Cardiac septum (tissue), 1 donor: ENCODE results near the gene ADGRA1. TPM values are rescaled to one million over a fixed set of nuclear protein-coding genes. Genes with fewer than 3 reads are reported as not detected.
"Not testable (repeated sequence)": the region's sequence is repeated elsewhere in the genome, so short reads cannot be mapped to it uniquely, and the experiment has no call there.

ENCODE experiments used
- DNase-seq: peaks from one replicate; pipeline ENCODE4 v3.0.0-alpha.2; 2020; ENCODE audit warnings: low spot score
- intact Hi-C: fragments of 100-400 bp; cut with DNase I; formaldehyde crosslinking; loops from one replicate; pipeline ENCODE4 v1.14.0; 2022
- total RNA-seq: library from RNA; stranded (reverse); fragmentation: NEBNext Ultra II Directional; extraction: Animal tissue kit (Norgen Biotek cat#: 25700); gene quantifications from one replicate; pipeline ENCODE4 v1.2.1, GENCODE V29; 2021
- donor health status: DM: no; HTN: no; CAD: no.

Gene ADGRA1
- total RNA-seq, 1 donor from 2014 or later: 0.19 TPM

DNA sequence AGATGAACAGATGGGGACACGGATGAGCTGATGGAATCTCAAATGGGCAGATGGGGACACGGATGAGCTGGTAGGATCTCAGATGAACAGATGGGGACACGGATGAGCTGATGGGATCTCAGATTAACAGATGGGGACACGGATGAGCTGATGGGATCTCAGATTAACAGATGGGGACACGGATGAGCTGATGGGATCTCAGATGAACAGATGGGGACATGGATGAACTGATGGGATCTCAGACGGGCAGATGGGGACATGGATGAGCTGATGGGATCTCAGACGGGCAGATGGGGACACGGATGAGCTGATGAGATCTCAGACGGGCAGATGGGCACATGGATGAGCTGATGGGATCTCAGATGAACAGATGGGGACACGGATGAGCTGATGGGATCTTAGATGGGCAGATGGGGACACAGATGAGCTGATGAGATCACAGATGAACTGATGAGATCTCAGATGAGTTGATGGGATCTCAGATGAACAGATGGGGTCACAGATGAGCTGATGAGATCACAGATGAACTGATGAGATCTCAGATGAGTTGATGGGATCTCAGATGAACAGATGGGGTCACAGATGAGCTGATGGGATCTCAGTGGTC, 34.1 kb upstream of the ADGRA1 start:
- intact Hi-C loops, DNase-seq: not testable (repeated sequence)

DNA sequence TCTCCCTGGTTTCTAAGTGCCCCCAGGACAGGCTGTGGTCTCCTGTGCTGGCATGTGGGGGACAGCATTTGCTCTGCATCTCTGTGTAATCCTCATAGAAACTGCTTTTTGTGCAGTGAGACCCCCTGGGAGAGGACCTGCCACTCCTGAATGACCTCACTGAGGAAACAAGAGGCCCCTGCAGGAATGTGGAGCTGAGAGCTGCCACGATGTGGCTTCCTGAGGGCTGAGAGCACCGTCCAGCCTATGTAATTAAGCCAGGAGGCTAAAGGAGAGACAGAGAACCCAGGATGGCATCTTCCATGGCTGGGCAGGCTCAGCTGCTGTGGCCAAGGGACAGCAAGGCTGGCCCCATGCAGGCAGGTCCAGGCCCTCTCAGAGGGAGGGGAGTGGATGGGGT, 32.3 kb upstream of the ADGRA1 start:
- intact Hi-C loops: no loop called here
- no peak for DNase-seq

DNA sequence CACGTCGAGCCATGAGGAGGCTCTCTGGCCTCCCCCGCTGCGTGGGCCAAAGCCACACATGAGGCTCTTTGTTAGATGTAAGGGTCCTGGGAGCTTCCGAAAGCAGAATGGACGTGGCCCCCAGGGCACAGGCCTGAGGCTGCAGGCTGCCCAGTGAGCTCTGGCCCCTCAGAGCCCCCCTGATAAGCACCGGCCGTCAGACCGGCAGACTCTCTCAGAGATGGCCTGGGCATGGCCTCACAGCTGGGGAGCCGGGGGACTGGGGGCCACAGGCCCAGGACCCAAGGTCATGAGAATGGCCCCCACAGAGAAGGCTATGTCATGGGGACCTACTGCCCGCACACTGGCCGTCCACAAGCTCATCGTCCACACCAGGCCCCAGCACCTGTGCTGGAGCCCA, 31.7 kb upstream of the ADGRA1 start:
- DNase-seq: no peak
- intact Hi-C loops: no loop called here

DNA sequence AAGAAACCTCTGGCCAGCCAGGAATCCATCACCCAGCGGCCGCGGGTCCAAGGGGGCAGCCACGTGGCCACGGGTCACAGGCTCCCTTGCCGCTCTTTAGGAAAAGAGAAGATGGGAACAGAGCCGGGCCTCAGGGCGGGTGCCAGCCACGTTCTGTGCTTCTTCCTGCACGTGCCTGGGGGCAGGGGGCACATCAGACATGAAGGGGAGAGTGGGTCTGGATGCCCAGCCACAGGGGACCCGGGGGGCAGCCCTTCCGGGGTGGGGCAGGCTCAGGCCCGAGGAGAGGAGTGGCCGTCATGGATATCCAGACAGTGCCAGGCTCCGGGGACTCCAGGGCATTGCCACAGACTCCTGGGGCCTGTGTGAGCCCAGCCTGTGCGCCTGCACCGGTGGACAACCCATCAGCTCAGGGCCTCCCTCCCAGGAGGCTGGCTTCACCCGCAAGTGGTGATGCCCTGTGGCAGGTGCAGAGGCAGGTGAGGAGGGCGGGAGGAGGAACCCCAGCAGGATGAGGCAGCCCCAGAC, 31.0 kb upstream of the ADGRA1 start:
- DNase-seq: no peak
- intact Hi-C loops: no loop called here

DNA sequence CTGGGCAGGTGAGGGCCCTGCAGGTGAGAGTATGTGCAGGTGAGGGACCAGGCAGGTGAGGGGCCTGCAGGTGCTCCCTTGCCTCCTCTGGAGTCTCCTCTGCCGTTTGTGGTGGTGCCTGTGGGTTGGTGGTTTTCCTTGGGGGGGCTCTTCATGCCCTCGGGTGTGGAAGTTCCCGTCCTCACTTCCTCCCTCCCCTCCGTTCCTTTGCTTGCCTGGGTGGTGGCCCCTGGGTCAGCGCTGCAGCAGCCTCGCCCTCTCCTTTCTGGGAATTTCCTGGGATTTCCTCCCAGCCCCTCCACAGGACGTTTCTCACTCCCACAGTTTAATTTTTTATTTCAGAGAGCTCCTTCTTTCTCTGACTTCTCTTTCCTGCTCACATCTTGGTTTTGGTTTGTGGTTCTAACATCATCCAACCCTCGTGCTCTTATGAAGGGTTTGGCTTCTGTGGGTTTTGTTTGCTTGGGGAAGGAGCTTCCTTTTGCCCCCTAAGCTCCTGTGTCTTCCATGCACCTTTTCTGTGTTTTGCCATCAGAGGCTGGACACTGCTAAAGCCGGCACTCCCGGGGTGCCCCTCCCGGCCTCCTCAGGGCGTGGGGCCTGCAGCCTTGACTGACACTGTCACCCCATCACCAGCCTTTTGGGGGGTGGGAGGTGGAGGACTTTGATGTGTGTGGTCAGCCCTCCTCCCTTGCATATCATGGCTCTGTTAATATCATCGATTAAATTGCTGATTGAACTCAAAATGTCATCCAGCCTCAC, 29.2 kb upstream of the ADGRA1 start:
- no peak for DNase-seq
- intact Hi-C loops: no loop called here

DNA sequence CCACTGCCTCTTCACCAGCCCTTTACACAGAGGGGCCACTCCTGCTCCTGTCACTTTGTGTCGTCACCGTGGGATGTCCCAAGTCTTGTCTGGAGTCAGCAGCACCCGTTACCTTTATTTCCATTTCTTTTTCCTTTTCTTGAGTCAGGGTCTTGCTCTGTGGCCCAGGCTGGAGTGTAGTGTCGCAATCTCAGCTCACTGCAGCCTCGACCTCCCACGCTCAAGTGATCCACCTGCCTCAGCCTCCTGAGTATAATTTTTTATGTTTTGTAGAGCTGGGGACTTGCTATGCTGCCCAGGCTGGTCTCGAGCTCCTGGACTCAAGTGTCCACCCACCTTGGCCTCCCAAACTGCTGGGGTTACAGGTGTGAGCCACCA, 28.6 kb upstream of the ADGRA1 start:
- DNase-seq: no peak
- intact Hi-C loops: no loop called here

DNA sequence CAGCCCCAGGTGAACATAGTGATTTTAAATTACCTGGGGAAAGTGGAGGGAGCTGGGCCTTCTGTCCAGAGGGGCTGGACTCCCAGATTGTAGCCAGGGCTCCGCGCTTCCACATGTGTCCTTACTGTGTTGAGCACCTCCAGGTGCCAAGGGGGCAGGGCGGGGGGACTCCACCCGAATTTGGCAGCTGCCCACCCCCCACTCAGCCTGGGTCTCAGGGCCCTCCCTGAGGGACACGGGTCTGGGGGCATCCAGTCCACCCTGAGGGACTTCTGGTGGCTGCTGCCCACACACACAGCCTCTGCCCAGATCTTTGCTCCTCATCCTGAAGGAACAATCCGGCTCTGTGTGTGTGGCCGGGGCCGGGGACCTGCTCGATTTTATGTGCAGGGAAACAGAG, 28.2 kb upstream of the ADGRA1 start:
- no peak for DNase-seq
- intact Hi-C loops: no loop called here

DNA sequence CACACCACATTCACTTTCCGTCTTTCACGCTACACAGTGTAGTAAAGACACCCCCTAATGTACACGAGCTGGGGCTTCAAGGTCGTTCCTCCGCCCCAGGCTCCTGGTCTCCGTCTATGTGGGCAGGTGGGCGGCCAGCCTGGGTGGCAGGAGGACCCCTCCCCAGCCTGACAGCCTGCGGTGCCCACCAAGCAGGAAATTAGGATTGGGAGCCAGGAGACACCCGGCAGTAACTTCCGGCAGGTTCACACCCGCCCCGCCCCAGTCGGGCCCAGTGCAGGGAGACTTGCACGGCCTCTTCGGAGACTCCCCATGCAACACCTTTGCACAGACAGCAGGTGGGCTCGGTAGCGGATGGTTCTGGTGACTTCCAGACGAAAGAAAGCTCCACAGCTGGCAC, 27.7 kb upstream of the ADGRA1 start:
- no peak for DNase-seq
- intact Hi-C loops: no loop called here

DNA sequence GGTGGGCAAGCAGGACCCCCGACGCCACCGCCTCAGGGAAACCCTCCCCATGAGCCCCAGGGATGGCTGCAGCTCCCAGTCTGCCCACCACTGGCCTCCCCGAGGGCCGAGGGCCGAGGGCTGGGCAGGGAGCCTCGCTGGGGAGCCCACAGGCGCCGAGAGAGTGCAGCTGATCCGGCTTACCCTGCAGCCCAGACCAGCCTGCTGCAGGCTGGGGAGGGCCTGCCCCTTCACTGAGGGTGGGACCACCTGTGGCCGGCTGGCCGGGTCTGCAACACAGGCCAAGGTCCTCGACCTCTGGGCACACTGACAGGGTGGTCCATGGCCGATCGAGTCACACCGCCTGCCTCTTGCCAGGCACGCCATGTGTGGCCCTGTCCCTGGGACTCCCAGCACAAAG, 27.3 kb upstream of the ADGRA1 start:
- intact Hi-C loops: no loop called here
- DNase-seq: no peak

DNA sequence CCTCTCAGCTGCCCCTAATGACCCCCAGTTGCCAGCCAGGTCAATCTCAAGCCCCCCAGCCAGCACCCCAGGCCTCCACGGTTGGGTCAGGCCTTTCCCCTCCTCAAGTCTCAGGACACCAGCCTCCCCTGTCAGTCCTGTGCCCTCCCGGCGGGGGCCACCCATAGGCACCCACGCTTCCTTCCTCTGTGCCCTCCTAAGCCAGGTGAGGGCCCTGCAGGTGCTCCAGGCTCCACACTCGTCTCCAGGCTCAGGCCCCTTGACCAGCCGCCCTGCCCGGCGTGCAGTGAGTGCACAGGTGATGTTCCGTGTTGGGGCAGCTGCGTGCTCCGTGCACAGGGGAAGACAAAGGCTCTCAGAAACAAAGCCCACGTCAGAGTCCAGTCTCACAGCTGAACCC, 26.8 kb upstream of the ADGRA1 start:
- DNase-seq: no peak
- intact Hi-C loops: no loop called here

DNA sequence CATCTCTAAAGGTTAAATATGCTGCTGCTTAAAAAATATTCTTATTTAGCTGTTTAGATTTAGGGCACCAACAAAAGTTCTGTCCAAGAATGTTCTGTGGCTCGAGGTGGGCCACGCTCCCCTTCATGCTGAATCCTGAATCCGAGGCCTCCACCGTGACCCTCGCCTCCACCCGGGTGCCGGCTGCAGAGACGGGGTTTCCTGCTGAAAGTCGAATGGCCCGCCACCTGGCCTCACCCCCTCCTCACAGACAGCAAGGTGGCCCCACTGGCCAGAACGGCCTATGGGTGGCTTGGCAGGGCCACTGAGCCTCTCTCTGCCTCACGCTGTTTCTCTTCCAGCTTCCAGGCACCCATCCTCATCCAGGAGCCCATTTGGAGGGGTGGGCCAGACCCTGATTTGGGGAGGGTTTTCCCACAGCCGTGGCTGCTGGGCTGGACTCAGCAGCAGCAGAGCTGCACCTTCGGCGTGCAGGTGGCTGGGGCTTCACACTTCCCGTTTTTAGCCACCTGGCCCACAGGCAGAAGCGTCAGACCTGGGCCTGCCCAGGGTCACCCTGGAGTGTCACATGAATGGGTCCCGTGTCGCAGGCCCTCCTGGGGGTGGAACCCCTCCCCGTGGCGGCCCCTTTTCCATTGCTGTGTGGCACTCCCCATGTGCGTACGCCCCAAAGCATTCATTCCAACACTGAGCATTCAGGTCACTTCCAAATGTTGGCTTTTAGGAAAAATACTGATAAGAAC, 26.3 kb upstream of the ADGRA1 start:
- no peak for DNase-seq

DNA sequence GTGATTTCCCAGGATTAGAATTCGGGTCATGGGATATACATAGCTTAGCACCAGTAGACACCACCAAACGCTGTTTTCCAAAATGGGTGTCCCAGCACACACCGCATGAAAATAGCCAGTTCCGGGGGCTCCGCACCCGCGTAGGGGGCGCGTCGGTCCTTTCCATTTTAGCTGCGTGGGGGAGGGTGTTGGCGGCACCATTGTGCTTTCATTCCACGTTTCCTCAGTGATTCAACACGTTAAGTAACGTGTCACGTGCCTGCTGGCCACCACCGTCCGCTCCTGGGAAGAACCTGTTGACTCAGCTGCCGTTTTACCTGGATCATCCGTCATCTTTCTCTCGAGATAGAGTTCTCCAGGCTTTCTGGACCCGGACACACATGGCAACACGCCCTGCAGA, 25.6 kb upstream of the ADGRA1 start:
- intact Hi-C loops: no loop called here
- DNase-seq: no peak

More for the DNA sequence above, 26.3 kb upstream of the ADGRA1 start:
- intact Hi-C loops: no loop called here

DNA sequence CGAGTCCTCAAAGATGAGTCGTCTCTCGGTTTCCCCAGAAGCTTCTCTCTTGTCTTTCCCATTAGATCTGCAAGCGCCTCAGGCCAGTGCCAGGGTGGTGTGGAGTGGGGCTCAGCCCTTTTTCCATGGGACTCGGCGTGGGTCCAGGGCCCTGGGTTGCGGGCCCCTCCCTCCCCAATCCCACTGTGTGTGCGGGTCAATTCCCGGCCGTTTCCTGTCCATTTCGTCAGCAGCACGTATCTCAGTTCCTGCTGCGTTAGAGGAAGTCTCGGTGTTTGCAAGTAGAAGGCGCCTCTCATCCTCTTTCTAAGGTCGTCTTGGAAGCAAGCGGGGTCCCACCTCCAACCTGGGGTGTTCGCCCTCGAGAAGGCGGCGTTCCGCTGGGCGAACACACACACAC, 25.1 kb upstream of the ADGRA1 start:
- DNase-seq: no peak
- intact Hi-C loops: no loop called here

DNA sequence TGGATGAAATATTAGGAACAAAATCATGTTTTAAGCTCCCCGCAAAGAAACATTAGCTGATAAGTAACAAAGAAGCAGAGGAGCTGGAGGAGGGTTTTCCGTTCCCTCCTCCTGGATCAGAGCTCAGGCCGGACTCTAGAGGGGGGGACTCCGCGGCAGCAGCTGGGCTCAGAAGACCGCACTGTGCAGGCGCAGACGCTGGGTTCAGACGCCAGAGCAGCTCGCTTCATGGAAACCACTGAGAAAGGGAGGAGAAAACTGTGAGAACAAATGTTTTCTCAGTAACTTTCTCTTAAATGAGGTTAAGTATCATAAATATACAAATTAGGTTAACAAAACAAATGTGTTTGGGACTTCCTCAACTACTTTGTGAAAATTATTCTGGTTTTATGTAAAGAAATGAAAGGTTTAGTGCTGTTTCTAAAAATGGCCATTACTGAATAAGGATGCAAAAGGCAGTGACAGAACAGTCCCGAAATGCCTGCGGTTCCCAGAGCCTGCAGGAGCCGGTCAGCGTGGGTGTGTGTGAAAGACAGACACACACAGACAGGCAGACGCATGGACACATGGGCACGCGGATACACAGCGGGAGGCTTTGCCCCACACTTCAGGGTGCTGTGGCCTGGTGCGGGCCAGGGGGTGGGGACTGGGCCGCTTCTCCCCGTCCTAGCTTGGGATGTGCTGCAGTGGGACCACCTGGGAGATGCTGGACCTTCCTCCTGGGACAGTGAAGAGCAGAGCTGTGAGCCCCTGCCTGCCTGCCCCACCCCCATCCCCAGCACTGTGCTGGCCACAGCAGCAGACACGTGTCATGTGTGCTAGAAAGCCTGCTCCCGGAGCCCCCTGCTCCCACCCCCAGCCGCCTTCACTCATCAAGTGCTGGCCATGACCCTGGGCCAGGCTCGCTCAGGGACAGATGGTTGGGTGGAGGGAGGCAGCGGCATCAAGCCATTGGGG, 20.3 kb upstream of the ADGRA1 start:
- intact Hi-C loops: no loop called here
- DNase-seq: no peak

DNA sequence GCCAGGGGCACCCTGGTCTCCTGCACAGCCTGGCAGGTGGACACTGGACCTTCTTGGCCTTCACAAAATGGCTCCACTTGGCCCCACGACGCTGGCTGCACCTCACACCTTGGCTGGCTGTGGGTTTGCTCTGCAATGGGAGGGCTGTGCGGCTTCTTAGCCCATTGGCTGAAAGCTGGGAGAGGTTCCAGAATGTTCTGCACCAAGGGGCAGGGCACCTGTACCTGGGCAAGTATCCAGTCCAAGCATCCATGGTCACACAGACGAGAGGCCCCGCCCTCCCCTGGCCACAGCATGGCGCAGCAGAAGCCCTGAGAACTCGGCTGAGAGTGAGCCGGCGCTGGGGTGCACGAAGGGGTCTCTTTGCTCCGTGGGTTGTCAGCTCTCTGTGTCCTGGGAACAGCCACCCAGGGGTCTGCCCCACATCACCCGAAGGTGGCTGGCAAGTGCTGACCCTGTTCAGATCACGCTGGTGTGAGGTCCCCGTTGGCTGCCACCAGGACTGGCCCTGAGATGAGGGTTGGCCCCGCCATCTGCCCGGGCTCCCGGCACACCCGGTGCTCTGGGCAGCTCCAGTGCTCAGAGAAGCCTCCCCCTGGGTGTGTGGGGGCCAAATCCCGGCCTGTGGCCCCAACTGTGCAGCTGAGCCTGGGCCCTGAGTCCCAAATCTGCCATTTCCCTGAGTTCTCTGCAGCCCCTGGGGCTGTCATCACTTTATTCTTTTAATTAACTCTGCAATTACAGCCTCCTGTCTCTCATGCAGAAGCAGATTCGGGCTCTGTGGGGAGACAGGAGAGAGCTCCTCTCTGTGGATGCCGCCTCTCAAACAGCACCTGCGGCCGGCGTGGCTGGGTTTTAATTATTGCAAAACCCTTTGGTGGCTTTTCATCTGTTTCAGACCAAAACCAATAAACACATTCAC, 19.4 kb upstream of the ADGRA1 start:
- DNase-seq: no peak
- intact Hi-C loops: no loop called here

DNA sequence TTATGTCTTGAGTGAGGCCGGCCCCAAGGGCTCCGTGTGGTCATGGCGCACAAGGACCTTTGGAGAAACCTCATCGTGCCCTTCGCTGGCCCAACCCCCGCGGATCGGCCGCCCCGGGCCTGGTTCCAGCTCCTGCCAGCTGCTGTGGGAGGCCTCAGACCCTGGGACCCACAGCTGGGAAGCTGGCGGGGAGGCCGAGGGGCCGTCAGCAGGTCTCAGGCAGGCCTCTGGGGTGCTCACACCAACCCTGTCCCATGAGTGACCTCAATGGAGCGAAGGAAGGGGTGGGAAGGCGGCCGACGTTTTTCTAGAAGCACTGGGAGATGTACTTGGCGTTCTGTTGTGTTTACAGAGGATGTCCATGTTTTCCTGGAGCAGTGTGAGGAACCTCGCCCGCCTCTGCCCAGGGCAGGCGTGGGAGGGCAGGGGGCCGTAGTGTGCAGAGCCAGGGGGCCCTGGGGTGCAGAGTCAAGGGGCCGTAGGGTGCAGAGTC, 18.6 kb upstream of the ADGRA1 start:
- no peak for DNase-seq
- intact Hi-C loops: no loop called here

DNA sequence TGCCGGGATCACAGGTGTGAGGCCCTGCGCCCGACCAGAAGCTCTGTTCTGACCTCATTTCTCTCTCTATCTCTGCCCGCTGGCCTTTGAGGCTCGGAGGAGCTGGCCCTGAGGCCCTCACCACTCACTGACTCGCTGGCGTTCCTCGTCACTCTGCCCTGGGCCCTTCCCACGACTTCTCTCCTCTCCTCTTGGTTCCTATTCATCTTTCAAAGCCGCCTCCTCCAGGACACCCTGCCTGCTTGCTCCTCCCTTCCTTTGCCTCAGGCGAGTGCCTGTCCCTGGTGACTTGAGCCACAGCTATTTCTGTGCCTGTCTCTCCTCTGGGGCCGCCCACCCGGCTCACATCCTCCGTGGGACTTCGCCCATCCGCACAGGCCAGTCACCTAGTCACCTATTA, 17.3 kb upstream of the ADGRA1 start:
- intact Hi-C loops: no loop called here
- no peak for DNase-seq

DNA sequence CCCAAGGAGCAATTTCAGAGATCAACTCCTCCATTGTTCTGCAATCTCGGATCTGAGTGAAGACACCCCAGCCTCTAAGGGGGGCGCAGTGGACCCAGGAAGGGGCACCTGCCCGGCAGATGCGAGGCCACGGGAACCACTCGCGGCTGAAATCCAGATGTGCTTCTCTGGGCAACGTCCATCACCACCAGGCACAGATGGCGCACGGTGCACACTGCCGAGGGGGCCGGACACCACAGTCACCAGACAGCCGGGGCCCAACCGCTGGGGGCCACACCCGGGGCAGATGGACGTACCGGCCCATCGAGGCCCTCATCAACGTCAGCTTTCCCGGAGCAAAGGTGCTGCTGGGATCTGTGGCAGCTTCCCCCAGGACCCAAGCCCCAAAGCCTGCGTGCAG, 16.9 kb upstream of the ADGRA1 start:
- intact Hi-C loops: no loop called here
- DNase-seq: no peak
